RWPE1 (cell line): Measurements from ENCODE around the gene KCNK10.

ENCODE experiments used
- CTCF ChIA-PET: fragments of 350-600 bp; sonication (Branson Sonifier 250); formaldehyde crosslinking; extraction: SDS; loops from one replicate; lab custom pipeline; 2021; lab: Yijun Ruan, JAX
- POLR2A ChIA-PET: fragments of 400-600 bp; formaldehyde crosslinking; extraction: SDS; loops from one replicate; lab custom pipeline; 2020; ENCODE audit warnings: antibody characterized with exemption; ENCODE audit not compliant: low non-redundant PET; lab: Yijun Ruan, JAX
- DNase-seq: peaks from one replicate; pipeline ENCODE4 v3.0.0; 2012; ENCODE audit warnings: low spot score
- H3K27ac ChIP-seq: fragments of 450-650 bp; 2 replicates; pipeline ENCODE4 v1.5.1; 2017
- CTCF ChIP-seq: fragments of 450-650 bp; conservative IDR thresholded peaks from 2 replicates; pipeline ENCODE4 v1.5.1; 2017; ENCODE audit warnings: low read depth, mild to moderate bottlenecking

The KCNK10 gene

DNA sequence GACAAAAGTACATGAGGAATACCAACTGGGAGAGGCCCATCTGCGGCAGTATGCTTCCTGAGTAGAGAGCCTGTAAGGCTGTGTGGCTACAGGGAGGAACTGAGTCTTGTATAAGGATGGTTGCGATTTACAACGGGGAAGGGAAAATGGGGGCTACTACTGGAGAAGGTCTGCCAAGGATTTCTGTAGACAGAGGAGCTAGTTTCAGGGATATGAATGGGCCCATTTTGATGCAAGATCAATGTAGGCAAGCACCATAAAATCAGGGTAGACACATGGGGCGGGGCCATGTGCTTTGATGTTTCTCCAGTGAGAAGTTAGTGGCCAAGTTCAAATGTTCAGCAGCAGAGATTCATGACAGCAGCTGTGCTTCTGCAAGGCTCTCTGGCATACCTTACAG lies 168.7 kb downstream of the KCNK10 start:
- ChIA-PET POLR2A (no interaction called here), CTCF (no interaction called here)
- no peak for DNase-seq
- no peak overlapping the region for H3K27ac ChIP-seq
- no peak for TF ChIP-seq CTCF

GRCh38 chr14:88146881-88147649 lies 176.0 kb downstream of the KCNK10 start:
- no peak for TF ChIP-seq CTCF
- ChIA-PET POLR2A (no interaction called here), CTCF (no interaction called here)
- no peak overlapping the region for H3K27ac ChIP-seq
- no peak for DNase-seq

GRCh38 chr14:88143810-88144209 lies 179.3 kb downstream of the KCNK10 start:
- no peak overlapping the region for H3K27ac ChIP-seq
- no peak for DNase-seq
- TF ChIP-seq CTCF, result no peak
- ChIA-PET POLR2A (no interaction called here), CTCF (interaction anchor here (1.1 kb wide), 1 partner anchor 45 kb away, joined by 3 read pairs; no protein-coding TSS in a partner anchor)

GRCh38 chr14:88142997-88143396 lies 180.1 kb downstream of the KCNK10 start:
- H3K27ac ChIP-seq, result no peak overlapping the region
- DNase-seq, result no peak
- CTCF ChIA-PET, result no interaction called here
- POLR2A ChIA-PET, result no interaction called here
- TF ChIP-seq CTCF, result no peak

DNA sequence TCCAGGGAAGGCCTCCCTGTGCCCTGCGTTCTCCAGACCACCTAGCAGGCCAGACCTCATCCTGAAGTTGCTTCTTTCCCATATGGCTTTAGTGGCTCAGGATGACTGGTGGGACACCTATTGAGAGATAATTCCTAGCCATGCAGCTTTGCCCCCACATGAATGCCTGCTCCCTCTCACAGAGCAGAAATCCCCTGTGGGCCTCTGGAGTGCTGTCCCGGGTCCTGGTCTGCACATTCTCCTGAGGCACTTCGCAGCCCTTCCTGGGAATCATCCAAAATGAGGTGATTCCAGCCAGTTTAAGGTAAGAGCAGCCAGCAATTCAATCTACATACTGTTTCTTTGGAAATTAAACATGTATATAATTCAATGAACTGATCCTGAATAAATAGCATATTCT lies 182.2 kb downstream of the KCNK10 start:
- H3K27ac ChIP-seq, result no peak overlapping the region
- DNase-seq, result no peak
- POLR2A ChIA-PET, result no interaction called here
- no peak for TF ChIP-seq CTCF
- CTCF ChIA-PET, result no interaction called here

DNA sequence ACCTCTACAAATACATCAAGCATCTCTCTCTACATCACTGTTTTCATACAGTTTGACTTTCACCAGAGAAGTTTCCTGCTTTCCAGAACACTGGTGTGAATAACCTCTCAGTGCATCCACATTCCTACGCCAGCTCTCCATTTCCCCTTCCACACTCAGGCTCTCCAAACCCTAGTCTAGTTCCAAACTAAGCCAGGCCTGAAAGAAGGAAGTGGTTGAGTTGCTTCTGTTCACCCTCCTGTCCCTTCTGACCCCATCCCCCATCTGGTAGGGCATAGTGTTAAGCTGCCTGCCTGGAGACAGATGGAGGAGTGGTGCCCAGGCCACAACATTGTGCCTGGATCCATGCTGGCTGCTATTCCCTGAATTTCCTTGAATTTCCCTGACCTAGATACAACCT lies 185.7 kb downstream of the KCNK10 start:
- DNase-seq, result no peak

More for the DNA sequence above, 185.7 kb downstream of the KCNK10 start:
- ChIA-PET POLR2A (no interaction called here), CTCF (no interaction called here)
- no peak overlapping the region for H3K27ac ChIP-seq
- no peak for TF ChIP-seq CTCF
